HG02943 (cell line): ENCODE measurements around the gene RAB14.
"Not testable (repeated sequence)": the region's sequence is repeated elsewhere in the genome, so short reads cannot be mapped to it uniquely, and the experiment has no call there.

Source experiments
- ATAC-seq: cut with Tn5 transposase; IDR thresholded peaks from one replicate; pipeline ENCODE4 v1.9.1; 2021; ENCODE audit warnings: mild to moderate bottlenecking, low read depth, moderate library complexity; ENCODE audit not compliant: unreplicated experiment

RAB14 gene

GRCh38 chr9:121169094-121169601 lies 32.5 kb downstream of the RAB14 start:
- ATAC-seq = no peak

DNA sequence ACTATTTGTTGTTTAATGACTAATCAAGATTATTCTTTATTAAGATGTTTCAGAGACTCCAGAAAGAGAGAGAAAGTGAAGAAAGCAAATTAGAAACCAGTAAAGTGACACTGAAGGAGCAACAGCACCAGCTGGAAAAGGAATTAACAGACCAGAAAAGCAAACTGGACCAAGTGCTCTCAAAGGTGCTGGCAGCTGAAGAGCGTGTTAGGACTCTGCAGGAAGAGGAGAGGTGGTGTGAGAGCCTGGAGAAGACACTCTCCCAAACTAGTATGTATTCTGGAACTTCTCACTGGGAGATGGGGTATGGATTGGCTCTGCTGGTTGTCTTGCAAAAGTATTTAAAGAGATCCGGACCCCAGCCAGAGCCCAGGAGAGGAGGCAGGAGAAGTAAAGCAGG lies 33.6 kb downstream of the RAB14 start:
- ATAC-seq = no peak

DNA sequence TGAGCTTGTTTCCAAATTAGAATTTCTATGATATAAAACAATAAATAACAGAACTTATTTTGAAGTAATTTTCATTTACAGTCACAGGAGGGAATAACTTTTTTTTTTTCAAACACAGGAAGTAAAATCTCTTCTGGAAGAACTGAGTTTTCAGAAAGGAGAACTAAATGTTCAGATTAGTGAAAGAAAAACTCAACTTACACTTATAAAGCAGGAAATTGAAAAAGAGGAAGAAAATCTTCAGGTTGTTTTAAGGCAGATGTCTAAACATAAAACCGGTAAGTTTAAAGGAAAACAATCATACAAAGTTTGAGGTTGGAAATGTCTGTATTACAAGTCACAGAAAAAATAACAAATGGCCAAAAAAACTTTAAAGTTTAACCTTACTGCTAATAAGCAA lies 41.6 kb downstream of the RAB14 start:
- ATAC-seq = no peak

DNA sequence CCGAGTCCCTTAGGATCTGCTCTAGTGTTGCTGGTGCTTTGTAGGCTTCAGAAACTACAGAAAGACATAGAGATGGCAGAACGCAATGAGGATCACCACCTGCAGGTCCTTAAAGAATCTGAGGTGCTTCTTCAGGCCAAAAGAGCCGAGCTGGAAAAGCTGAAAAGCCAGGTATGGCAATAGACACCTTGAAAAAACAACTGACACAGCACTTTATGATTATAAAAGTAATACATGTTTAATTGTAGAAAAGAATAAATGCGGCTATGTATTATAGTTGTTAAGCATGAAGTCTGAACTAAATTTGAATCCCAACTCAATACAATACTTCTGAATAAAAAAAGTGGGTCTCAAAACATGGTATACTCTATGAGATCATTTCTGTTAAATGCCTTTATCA lies 43.7 kb downstream of the RAB14 start:
- no peak for ATAC-seq

GRCh38 chr9:121156263-121156731 lies 45.4 kb downstream of the RAB14 start:
- ATAC-seq = no peak

DNA sequence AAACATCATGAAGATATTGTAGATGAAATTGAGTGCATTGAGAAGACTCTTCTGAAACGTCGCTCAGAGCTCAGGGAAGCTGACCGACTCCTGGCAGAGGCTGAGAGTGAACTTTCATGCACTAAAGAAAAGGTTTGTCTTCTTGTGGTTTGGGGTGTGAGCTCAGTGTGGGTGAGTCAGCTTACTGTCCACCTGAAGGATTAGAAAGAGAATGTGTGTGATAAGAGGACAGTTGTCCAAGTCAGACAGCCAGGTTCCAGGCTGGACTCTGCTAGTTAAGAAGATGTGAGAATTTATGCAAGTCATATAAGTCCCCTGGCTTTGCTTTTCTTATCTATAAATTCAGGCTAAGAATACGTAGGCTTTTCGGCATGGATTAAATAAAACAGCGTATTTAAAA lies 46.9 kb downstream of the RAB14 start:
- no peak for ATAC-seq

DNA sequence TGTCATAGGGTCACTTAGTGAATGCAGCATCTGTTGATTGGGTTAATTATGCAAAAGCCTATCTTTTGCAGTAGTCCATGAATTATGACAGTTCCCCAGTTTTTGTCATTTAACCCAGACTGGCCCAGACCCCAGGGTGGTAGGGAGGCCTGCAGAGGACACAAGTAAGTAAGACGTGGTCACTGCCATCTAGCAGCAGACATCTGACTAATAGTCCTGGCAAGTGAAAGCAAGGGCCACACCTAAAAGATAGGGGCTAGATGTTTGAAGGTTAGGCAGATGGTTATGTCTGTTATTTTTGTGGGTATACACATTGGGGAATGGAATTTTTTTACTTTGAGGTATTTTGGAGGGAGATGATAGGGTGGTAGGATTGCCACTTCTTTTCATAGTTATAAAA lies 48.0 kb downstream of the RAB14 start:
- no peak for ATAC-seq

DNA sequence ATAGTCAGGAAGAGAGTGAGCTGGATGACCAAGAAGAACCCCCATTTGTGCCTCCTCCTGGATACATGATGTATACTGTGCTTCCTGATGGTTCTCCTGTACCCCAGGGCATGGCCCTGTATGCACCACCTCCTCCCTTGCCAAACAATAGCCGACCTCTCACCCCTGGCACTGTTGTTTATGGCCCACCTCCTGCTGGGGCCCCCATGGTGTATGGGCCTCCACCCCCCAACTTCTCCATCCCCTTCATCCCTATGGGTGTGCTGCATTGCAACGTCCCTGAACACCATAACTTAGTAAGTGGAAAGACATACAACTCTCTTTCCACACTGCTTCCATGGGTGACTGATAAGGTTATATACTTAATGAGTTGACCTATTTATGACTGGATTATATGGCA lies 51.5 kb downstream of the RAB14 start:
- ATAC-seq = no peak

GRCh38 chr9:121144482-121144881 lies 57.2 kb downstream of the RAB14 start:
- ATAC-seq = no peak

DNA sequence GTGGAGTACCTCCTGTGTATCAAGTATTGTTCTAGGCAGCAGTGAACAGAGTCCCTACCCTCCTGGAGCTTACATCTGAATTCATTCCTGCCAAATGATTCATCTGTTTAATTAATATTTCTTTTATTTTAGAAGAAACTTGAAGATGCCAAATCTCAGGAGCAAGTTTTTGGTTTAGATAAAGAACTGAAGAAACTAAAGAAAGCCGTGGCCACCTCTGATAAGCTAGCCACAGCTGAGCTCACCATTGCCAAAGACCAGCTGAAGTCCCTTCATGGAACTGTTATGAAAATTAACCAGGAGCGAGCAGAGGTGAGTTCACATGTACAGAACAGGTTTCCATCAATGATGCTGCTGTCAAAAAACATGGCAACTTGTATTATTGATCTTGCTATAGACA lies 57.9 kb downstream of the RAB14 start:
- ATAC-seq = no peak

- ATAC-seq = no peak
Observed at GRCh38 chr9:121141706-121142105, 60.0 kb downstream of the RAB14 start.

GRCh38 chr9:121141306-121141705 lies 60.4 kb downstream of the RAB14 start:
- no peak for ATAC-seq

DNA sequence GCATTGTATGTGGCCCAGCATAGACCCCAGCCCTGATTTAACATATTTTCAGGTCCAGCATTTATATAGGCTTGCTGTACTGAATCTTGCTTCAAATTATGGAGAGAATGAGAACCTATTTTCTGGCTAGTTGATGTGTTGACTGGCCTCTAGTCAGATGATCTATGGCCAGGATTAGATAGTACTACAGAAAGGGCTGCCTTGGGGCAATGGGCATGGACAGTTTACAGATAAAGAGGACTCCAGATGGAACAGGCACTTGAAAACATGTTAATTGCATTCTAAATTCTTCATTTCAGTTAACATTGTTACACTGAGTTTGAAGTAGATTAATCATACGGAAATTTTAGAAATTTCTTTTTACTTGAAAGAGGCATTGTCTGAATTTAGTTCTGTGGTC lies 61.5 kb downstream of the RAB14 start:
- ATAC-seq = no peak

- no peak for ATAC-seq
Observed at GRCh38 chr9:121138973-121139372, 62.7 kb downstream of the RAB14 start.

- ATAC-seq = no peak
Observed at GRCh38 chr9:121138561-121138960, 63.1 kb downstream of the RAB14 start.

DNA sequence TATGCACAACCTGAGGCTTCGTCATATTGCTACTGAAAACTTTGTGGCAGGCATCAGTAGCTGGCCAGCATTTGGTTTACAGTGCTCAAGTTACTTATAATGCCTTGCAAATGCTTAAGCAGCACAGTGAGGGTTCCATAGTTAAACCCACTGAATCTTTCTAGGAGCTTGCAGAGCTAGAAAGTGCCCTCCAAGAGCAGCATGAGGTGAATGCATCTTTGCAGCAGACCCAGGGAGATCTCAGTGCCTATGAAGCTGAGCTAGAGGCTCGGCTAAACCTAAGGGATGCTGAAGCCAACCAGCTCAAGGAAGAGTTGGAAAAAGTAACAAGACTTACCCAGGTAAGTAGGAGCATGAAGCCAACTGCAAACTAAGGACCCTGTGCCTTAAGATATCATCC lies 66.0 kb downstream of the RAB14 start:
- ATAC-seq = no peak

DNA sequence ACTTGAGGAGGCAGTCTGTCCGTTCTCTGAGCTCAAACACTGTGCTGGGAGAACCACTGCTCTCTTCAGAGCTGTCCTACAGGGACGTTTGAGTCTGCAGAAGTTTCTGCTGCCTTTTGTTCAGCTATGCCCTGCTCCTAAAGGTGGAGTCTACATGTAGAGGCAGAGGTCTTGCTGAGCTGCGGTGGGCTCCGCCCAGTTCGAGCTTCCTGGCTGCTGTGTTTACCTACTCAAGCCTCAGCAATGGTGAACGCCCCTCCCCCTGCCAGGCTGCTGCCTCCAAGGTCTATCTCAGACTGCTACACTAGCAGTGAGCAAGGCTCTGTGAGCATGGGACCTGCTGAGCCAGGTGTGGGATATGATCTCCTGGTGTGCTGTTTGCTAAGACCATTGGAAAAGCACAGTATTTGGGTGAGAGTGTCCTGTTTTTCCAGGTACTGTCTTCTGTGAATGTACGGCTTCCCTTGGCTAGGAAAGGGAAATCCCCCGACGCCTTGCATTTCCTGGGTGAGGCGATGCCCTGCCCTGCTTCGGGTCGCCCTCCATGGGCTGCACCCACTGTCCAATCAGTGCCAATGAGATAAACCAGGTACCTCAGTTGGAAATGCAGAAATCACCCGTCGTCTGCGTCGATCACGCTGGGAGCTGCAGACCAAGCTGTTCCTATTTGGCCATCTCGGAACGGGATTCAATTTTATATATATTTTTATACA lies 68.4 kb downstream of the RAB14 start:
- no peak for ATAC-seq

GRCh38 chr9:121129384-121129783 lies 72.3 kb downstream of the RAB14 start:
- not testable (repeated sequence) for ATAC-seq
